ENCODE results near the gene HSF2.
A peak's percentile ranks its signal among the peaks of the same experiment; 100 is the strongest.
"Not testable (repeated sequence)": the region's sequence is repeated elsewhere in the genome, so short reads cannot be mapped to it uniquely, and the experiment has no call there.

HSF2 gene

DNA sequence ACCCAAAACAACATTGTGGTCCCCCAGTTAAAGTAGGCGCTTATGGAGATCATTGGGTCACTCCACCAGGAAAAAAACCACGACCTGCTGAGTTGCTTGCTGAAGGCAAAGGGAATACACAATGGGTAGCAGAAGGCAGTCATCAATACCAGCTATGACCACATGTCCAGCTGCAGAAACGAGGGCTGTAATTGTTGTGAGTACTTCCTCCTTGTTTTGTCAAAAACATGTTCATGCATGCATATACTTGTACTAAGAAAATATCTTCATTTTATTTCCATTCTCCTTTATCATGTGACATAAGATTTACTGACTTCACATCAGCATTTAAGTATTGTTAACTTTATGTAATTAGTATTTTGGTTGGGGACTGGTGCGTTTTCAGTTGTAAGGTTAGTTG, 55.2 kb downstream of the HSF2 start:
- no peak for DNase-seq (ENCODE audit: low read depth in 2 of 2)

DNA sequence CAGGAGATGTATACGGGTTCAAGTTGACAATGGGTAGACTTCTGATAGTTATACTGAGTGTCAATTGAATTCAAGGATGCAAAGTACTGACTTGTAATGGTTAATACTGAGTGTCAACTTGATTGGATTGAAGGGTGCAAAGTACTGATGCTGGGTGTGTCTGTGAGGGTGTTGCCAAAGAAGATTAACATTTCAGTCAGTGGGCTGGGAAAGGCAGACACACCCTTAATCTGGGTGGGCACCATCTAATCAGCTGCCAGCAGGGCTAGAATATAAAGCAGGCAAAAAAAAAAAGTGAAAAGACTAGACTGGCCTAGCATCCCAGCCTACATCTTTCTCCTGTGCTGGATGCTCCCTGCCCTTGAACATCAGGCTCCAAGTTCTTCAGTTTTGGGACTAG, 55.7 kb downstream of the HSF2 start:
- DNase-seq (ENCODE audit: low read depth in 2 of 2) = not testable (repeated sequence)

DNA sequence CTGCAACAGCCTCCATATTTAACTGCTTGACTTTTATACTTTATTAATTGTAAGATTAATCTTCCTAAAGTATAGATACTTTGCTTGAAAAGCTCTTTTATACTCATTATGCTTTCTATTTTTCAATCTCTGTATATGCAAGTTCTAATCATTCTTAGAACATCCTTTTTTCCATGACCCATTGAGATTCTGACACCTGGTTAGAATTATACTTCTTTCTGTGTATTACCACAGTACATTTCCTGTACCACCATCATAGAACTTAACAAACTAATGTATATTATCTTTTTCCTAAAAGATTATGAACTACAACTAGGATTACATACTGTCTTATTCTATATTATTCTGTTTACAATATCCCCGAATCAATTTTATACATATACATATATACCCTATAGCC, 58.6 kb downstream of the HSF2 start:
- no peak for DNase-seq (ENCODE audit: low read depth in 2 of 2)

DNA sequence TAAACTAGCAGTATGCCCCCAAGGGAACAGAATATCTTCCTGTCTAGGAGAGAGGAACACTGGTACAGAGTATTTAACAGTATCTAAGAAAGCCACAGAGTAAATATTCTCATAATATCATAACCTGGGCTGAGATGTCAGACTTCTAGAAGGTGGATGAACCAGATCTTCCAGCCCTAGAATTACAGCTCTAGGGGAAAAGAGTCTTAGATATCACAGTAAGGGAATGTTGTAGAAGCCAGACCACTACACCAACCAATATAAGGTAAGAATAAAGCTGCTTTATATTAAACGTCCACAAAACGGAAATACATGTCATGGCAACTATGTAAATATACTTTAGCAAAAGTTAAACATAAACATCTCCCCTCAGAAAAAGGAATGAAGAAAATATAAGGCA, 59.8 kb downstream of the HSF2 start:
- DNase-seq (ENCODE audit: low read depth in 2 of 2) = no peak

DNA sequence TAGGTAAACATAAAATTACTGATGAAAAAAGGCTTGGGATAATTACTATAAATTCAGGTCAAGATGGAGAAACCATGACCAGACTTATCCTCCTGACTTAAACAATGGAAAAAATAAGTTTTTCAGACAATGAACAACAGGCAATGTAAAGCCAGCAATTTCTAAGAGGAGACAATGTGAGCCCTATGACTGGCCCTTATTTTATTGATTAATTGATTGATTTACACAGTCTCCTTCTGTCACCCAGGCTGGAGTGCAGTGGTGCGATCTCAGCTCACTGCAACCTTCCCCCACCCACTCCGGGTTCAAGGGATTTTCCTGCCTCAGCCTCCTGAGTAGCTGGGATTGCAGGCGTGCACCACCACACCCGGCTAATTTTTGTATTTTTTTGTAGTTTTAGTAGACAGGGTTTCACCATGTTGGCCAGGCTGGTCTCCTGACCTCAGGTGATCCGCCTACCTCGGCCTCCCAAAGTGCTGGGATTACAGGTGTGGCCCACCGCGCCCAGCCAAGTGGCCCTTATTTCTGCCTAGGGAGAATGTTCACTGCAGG, 60.5 kb downstream of the HSF2 start:
- DNase-seq (ENCODE audit: low read depth in 2 of 2) = not testable (repeated sequence)

DNA sequence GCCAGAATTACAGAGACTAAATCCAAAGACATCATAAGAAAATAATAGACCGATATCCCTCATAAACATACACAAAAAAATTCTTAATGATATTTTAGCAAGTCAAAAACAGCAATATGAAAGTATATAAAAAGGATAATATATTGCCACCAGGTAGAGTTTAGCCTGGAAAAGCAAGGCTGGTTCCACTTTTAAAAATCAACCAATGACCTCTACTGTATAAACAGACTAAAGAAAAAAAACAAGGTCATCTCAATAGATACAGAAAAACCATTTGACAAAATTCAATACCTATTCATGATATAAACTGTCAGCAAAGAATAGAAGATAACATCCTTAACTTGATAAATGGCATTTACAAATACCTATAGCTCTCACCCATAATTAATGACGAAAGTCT, 62.4 kb downstream of the HSF2 start:
- no peak for DNase-seq (ENCODE audit: low read depth in 2 of 2)

DNA sequence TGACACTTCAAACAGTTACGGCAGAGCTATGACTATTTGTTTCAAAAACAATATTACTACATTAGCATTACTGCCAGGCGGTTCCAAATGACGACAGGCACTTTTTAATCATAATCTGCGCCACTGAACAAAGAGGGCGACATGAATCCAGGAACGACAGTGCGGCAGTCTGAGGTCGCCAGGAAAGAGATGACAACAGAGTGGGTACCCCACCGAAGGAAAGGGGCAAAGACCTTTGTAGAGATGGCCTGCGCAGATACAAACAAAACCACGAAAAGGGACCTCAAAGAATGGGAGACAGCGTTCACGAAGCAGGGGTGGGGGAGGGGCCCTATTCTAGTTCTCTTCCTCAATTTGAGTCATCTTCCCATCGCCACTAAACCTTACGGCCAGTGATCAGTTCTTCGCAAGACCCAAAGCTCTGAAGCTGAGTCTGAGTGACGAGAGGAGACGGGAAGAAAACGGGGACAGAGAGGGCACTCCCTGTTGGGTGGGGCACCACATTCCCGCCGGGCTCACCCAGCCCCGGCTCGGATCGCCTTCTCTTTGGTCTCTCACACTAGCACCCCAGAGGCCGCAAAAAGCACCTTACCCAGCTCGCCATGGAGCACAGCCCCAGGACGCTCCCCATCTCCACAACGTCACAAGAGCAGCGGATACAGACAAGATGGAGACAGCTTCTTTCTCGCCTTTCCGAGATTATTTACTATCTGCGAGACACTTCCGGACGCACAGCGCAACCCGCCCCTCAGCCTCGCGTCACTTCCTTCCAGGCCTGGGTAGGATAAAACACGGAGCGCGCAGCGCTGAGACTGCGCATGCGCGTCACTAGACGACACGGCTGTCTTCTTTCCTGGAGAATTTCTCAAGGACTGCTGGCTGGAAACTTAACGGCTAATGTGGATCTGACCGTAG, 71.9 kb downstream of the HSF2 start, which contains the start of gene SERINC1:
SERINC1 (minus strand) TSS at position 701 of the 915 bp plus-strand sequence; CDS start at position 631, 70 bp downstream.
- peak; percentile 72 to 85 for DNase-seq (ENCODE audit: low read depth in 2 of 2)

DNA sequence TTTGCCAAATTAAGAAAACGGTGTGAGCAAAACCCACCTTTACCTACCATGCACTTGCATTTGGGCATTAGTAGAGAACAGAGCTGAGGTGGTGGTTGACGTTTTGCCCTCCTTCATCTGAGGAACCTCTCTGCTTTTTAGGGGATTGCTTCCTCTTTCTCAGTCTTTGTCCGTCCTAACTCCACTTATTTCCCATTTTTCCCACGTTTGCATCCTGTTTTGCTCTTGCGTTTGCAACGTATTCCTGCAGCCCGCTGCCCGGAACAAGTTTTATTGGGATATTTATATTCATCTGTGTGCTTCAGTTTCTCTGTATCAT, 72.5 kb downstream of the HSF2 start:
- DNase-seq (ENCODE audit: low read depth in 2 of 2) = no peak

DNA sequence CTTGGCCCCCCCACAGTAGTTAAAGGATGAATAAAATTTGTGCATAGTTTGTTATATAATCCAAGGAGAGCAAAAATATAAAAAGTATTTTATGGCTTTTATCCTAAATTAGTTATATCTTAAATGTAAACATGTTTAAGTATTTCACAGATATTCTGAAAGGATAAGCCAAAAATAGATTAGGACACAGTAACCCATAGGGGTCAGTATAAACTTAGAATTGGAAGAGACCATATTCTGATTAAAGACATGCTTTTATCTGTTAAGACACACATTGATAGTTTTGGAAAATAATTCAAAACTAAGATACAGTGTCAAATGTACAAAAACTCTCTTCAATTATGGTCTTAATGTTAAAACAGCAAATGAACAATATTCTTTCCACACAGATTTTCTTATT, 76.7 kb downstream of the HSF2 start:
- no peak for DNase-seq (ENCODE audit: low read depth in 2 of 2)

DNA sequence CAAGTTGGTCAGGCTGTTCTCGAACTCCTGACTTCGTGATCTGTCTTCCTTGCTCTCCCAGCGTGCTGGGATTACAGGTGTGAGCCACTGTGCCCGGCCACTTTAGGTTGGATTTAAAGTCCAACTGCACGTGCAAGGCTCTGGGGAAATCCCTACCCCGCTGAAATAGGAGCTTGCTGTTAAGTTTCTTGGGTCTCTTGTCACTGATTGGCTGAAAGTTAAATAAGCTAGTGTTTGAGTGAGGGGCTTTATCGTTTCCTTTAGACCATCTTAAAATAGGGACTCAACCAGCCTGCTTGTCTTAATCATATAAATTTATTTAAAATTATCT, 83.3 kb downstream of the HSF2 start:
- DNase-seq (ENCODE audit: low read depth in 2 of 2) = no peak

Measured in stimulated activated CD8-positive, alpha-beta memory T cell treated with anti-CD3 and anti-CD28 coated beads, Interleukin-2, amount 100 ng/mL, for 48 hours (primary cell).